ENCODE data around the gene CNTRL. TPM values are rescaled to one million over a fixed set of nuclear protein-coding genes. Genes with fewer than 3 reads are reported as not detected.
A peak's percentile ranks its signal among the peaks of the same experiment; 100 is the strongest.

Gene CNTRL
- total and polyA plus RNA-seq, 2 donors (not counting 1 experiment from before 2014, with no cell fraction given), result 40.0 to 146 TPM

- Histone ChIP-seq H4K20me1 (ENCODE audit: control insufficient read depth, insufficient read depth, low read length, poor library complexity, severe bottlenecking) (peaks cover under 1% of the 10 kb centered on the region), H3K9ac (ENCODE audit: low read length) (no peak overlapping the region), H2AFZ (ENCODE audit: insufficient read depth, low read depth, low read length, poor library complexity, severe bottlenecking) (no peak overlapping the region), H3K4me3 (ENCODE audit: control extremely low read depth in 1 of 5, extremely low read depth in 1 of 5, insufficient read depth in 1 of 5, low read depth in 2 of 5, low read length in 4 of 5) (no peak overlapping the region), H3K79me2 (ENCODE audit: control insufficient read depth, insufficient read depth, low read length) (peaks cover 2% of the 10 kb centered on the region), H3K36me3 (replicated peaks in 1 of 2; ENCODE audit: control extremely low read depth in 1 of 2, control insufficient read depth in 1 of 2, extremely low read depth in 1 of 2, insufficient read depth in 2 of 2, low read length in 1 of 2) (peaks cover 3 to 92% of the 10 kb centered on the region in 2 experiments), H3K27ac (ENCODE audit: low read length in 2 of 2) (no peak overlapping the region), H3K9me3 (ENCODE audit: control extremely low read depth in 1 of 3, control insufficient read depth in 2 of 3, insufficient read depth in 1 of 3, low read length in 2 of 3) (no peaks in the 10 kb centered on the region), H3K4me1 (ENCODE audit: control insufficient read depth in 2 of 2, insufficient read depth in 2 of 2, low read length in 2 of 2) (no peaks in the 10 kb centered on the region), H3K27me3 (replicated peaks in 1 of 4; ENCODE audit: control extremely low read depth in 1 of 4, control insufficient read depth in 3 of 4, insufficient read depth in 4 of 4, low read length in 3 of 4) (no peaks in the 10 kb centered on the region), H3K4me2 (replicated peaks; ENCODE audit: low read depth, low read length, poor library complexity, severe bottlenecking) (no peak overlapping the region)
- intact Hi-C loops (cut with micrococcal nuclease), result no loop called here
- DNase-seq (no peak), ATAC-seq (ENCODE audit: low read depth) (no peak)
- WGBS (ENCODE audit: insufficient coverage), result 62% methylated on average over 3 of the region's 5 CpGs
- Mint-ChIP-seq H3K9me3 (ENCODE audit: insufficient read depth) (no peaks in the 10 kb centered on the region), H3K27me3 (no peaks in the 10 kb centered on the region), H3K4me3 (no peak overlapping the region), H3K4me1 (peaks cover 4% of the 10 kb centered on the region), H3K27ac (peak overlapping the region; percentile 50)
- ChIA-PET CTCF (no interaction called here), POLR2A (no interaction called here)
- TF ChIP-seq EZH2 (IDR thresholded peaks at IDR 0.05; ENCODE audit: borderline replicate concordance, insufficient read depth, low read depth, low read length, poor library complexity, severe bottlenecking), result no peak
- TF ChIP-seq CTCF (IDR thresholded peaks at IDR 0.05), result no peak
These were observed 96.5 kb downstream of the CNTRL start for GRCh38 chr9:121171236-121171635.

- Histone ChIP-seq H3K9ac (ENCODE audit: low read length) (no peak overlapping the region), H3K4me2 (replicated peaks; ENCODE audit: low read depth, low read length, poor library complexity, severe bottlenecking) (no peak overlapping the region), H3K79me2 (ENCODE audit: control insufficient read depth, insufficient read depth, low read length) (peaks cover 2% of the 10 kb centered on the region), H2AFZ (ENCODE audit: insufficient read depth, low read depth, low read length, poor library complexity, severe bottlenecking) (no peak overlapping the region), H3K9me3 (ENCODE audit: control extremely low read depth in 1 of 3, control insufficient read depth in 2 of 3, insufficient read depth in 1 of 3, low read length in 2 of 3) (no peaks in the 10 kb centered on the region), H3K27ac (ENCODE audit: low read length in 2 of 2) (peak overlapping the region in 1 of 2 donors; percentile 64), H3K4me1 (ENCODE audit: control insufficient read depth in 2 of 2, insufficient read depth in 2 of 2, low read length in 2 of 2) (no peaks in the 10 kb centered on the region), H3K36me3 (replicated peaks in 1 of 2; ENCODE audit: control extremely low read depth in 1 of 2, control insufficient read depth in 1 of 2, extremely low read depth in 1 of 2, insufficient read depth in 2 of 2, low read length in 1 of 2) (peaks cover 2 to 94% of the 10 kb centered on the region in 2 experiments), H3K4me3 (ENCODE audit: control extremely low read depth in 1 of 5, extremely low read depth in 1 of 5, insufficient read depth in 1 of 5, low read depth in 2 of 5, low read length in 4 of 5) (no peak overlapping the region), H3K27me3 (replicated peaks in 1 of 4; ENCODE audit: control extremely low read depth in 1 of 4, control insufficient read depth in 3 of 4, insufficient read depth in 4 of 4, low read length in 3 of 4) (no peaks in the 10 kb centered on the region), H4K20me1 (ENCODE audit: control insufficient read depth, insufficient read depth, low read length, poor library complexity, severe bottlenecking) (peaks cover 4% of the 10 kb centered on the region)
- no peak overlapping the region for H3K4me3 Mint-ChIP-seq
- WGBS (ENCODE audit: insufficient coverage), result no CpG with 5 or more reads among the region's 1 CpG
- no peaks in the 10 kb centered on the region for H3K27me3 Mint-ChIP-seq
- no peak for TF ChIP-seq CTCF (IDR thresholded peaks at IDR 0.05)
- TF ChIP-seq EZH2 (IDR thresholded peaks at IDR 0.05; ENCODE audit: borderline replicate concordance, insufficient read depth, low read depth, low read length, poor library complexity, severe bottlenecking), result no peak
- H3K27ac Mint-ChIP-seq, result no peak overlapping the region
- intact Hi-C loops (cut with micrococcal nuclease), result loop anchor here (2.0 kb wide), 1 partner anchor 14 kb away; no protein-coding TSS in a partner anchor
- CTCF ChIA-PET, result interaction anchor here (0.7 to 1.4 kb wide), 7 partner anchors 9 to 147 kb away, joined by 3 to 4 read pairs (median 4); no protein-coding TSS in a partner anchor
- POLR2A ChIA-PET, result no interaction called here
- peaks cover 7% of the 10 kb centered on the region for H3K4me1 Mint-ChIP-seq
- no peaks in the 10 kb centered on the region for H3K9me3 Mint-ChIP-seq (ENCODE audit: insufficient read depth)
- no peak for ATAC-seq (ENCODE audit: low read depth)
- DNase-seq, result no peak
These were observed 98.2 kb downstream of the CNTRL start for GRCh38 chr9:121172726-121173487.
